Stimulated activated CD8-positive, alpha-beta memory T cell treated with anti-CD3 and anti-CD28 coated beads, Interleukin-7, amount 100 ng/mL, for 48 hours (primary cell): ENCODE results near the gene PRR19.

ENCODE experiments used
- DNase-seq, 2 donors: peaks; one replicate each; pipeline ENCODE4 v3.0.0-alpha.2; 2020; ENCODE audit warnings: low read depth in 1 of 2; ENCODE audit errors: extremely low read depth in 1 of 2

Gene PRR19

GRCh38 chr19:42344336-42344893 is 42.5 kb downstream of the PRR19 start:
- no peak for DNase-seq

- no peak for DNase-seq
Observed at GRCh38 chr19:42345191-42345812, 43.4 kb downstream of the PRR19 start.

- DNase-seq, result no peak
Observed at GRCh38 chr19:42348211-42348610, 46.3 kb downstream of the PRR19 start.

GRCh38 chr19:42349378-42350107 is 47.6 kb downstream of the PRR19 start:
- DNase-seq, result no peak

- no peak for DNase-seq
Observed at GRCh38 chr19:42350417-42350816, 48.5 kb downstream of the PRR19 start.

- no peak for DNase-seq
Observed at GRCh38 chr19:42351079-42351735, 49.3 kb downstream of the PRR19 start.

- DNase-seq, result peak in 1 of 2 donors; percentile 26
Observed at GRCh38 chr19:42352301-42353259, 50.6 kb downstream of the PRR19 start.

- no peak for DNase-seq
Observed at GRCh38 chr19:42353341-42354015, 51.5 kb downstream of the PRR19 start.

- DNase-seq, result no peak
Observed at GRCh38 chr19:42355896-42356295, 54.0 kb downstream of the PRR19 start.

- no peak for DNase-seq
Observed at GRCh38 chr19:42356686-42357085, 54.8 kb downstream of the PRR19 start.

GRCh38 chr19:42357290-42357689 is 55.4 kb downstream of the PRR19 start:
- no peak for DNase-seq
